ENCODE data around the gene CNN2.
A peak's percentile ranks its signal among the peaks of the same experiment; 100 is the strongest.

Gene CNN2

GRCh38 chr19:1038978-1039645 is 12.7 kb downstream of the CNN2 start:
- Histone ChIP-seq H3K4me3 (ENCODE audit: low read length) (peak overlapping the region; percentile 72), H3K9me2 (replicated peaks; ENCODE audit: insufficient read depth, low read length) (no peaks in the 10 kb centered on the region), H3K27me3 (replicated peaks; ENCODE audit: insufficient read depth, low read length) (no peaks in the 10 kb centered on the region), H2AFZ (ENCODE audit: low read length) (no peak overlapping the region), H3K9ac (ENCODE audit: low read length) (peak overlapping the region; percentile 8; the same call in 1 of the 2 replicates), H3F3A (ENCODE audit: insufficient read depth, low read length) (peaks cover 40% of the 10 kb centered on the region), H3K79me2 (ENCODE audit: low read length) (peaks cover 29% of the 10 kb centered on the region), H3K9me3 (replicated peaks; ENCODE audit: insufficient read depth, low read length) (no peaks in the 10 kb centered on the region), H3K4me1 (ENCODE audit: low read length) (peaks cover 37% of the 10 kb centered on the region), H3K4me2 (ENCODE audit: low read depth, low read length) (peak overlapping the region; percentile 66), H4K20me1 (ENCODE audit: insufficient read depth, low read length) (no peaks in the 10 kb centered on the region), H3K36me3 (replicated peaks; ENCODE audit: insufficient read depth, low read length) (no peaks in the 10 kb centered on the region), H3K27ac (ENCODE audit: low read length) (peak overlapping the region; percentile 89; the same call in 1 of the 2 replicates)
- DNase-seq, result peak; percentile 28
- TF ChIP-seq, protein P1, sequence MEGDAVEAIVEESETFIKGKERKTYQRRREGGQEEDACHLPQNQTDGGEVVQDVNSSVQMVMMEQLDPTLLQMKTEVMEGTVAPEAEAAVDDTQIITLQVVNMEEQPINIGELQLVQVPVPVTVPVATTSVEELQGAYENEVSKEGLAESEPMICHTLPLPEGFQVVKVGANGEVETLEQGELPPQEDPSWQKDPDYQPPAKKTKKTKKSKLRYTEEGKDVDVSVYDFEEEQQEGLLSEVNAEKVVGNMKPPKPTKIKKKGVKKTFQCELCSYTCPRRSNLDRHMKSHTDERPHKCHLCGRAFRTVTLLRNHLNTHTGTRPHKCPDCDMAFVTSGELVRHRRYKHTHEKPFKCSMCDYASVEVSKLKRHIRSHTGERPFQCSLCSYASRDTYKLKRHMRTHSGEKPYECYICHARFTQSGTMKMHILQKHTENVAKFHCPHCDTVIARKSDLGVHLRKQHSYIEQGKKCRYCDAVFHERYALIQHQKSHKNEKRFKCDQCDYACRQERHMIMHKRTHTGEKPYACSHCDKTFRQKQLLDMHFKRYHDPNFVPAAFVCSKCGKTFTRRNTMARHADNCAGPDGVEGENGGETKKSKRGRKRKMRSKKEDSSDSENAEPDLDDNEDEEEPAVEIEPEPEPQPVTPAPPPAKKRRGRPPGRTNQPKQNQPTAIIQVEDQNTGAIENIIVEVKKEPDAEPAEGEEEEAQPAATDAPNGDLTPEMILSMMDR (IDR thresholded peaks at IDR 0.05; ENCODE audit: low read length), result no peak; the same call in 1 of the 2 replicates
- TF ChIP-seq EZH2 (optimal IDR thresholded peaks at IDR 0.05; ENCODE audit: low read depth, low read length), result no peak
- no peak for TF ChIP-seq EZH2phosphoT487 (IDR thresholded peaks at IDR 0.05; ENCODE audit: low read length)

GRCh38 chr19:1039646-1040475 is 13.5 kb downstream of the CNN2 start, which contains the start of gene ABCA7:
TSS of gene ABCA7 (plus strand) at chr19:1040107. CDS start at chr19:1041362, 1,255 bp downstream.
- H3K9me2 ChIP-seq (replicated peaks; ENCODE audit: insufficient read depth, low read length), result no peaks in the 10 kb centered on the region

GRCh38 chr19:1040476-1041271 is 14.3 kb downstream of the CNN2 start:
- Histone ChIP-seq H3K9me3 (replicated peaks; ENCODE audit: insufficient read depth, low read length) (no peaks in the 10 kb centered on the region), H3K27me3 (replicated peaks; ENCODE audit: insufficient read depth, low read length) (no peaks in the 10 kb centered on the region), H3F3A (ENCODE audit: insufficient read depth, low read length) (peaks cover 38% of the 10 kb centered on the region), H3K4me1 (ENCODE audit: low read length) (peaks cover 37% of the 10 kb centered on the region), H3K27ac (ENCODE audit: low read length) (peak overlapping the region; percentile 13; the same call in 1 of the 2 replicates), H3K4me3 (ENCODE audit: low read length) (peak overlapping the region; percentile 72), H2AFZ (ENCODE audit: low read length) (peak overlapping the region; percentile 18; the same call in 1 of the 2 replicates), H3K79me2 (ENCODE audit: low read length) (peaks cover 24% of the 10 kb centered on the region), H3K4me2 (ENCODE audit: low read depth, low read length) (peak overlapping the region; percentile 66), H3K36me3 (replicated peaks; ENCODE audit: insufficient read depth, low read length) (no peaks in the 10 kb centered on the region; the same call in 1 of the 2 replicates), H3K9me2 (replicated peaks; ENCODE audit: insufficient read depth, low read length) (no peaks in the 10 kb centered on the region), H4K20me1 (ENCODE audit: insufficient read depth, low read length) (no peaks in the 10 kb centered on the region), H3K9ac (ENCODE audit: low read length) (peak overlapping the region; percentile 52; the same call in 1 of the 2 replicates)
- peak; percentile 98 for DNase-seq
- TF ChIP-seq, protein P1 (IDR thresholded peaks at IDR 0.05; ENCODE audit: low read length), result no peak
- TF ChIP-seq EZH2phosphoT487 (IDR thresholded peaks at IDR 0.05; ENCODE audit: low read length) (no peak), EZH2 (optimal IDR thresholded peaks at IDR 0.05; ENCODE audit: low read depth, low read length) (no peak)

More at GRCh38 chr19:1039646-1040475, 13.5 kb downstream of the CNN2 start, which contains the start of gene ABCA7:
- peak within 1 kb of the TSS; percentile 72 for H3K4me3 ChIP-seq (ENCODE audit: low read length)
- peak within 1 kb of the TSS; percentile 89; the same call in 1 of the 2 replicates for H3K27ac ChIP-seq (ENCODE audit: low read length)
- H3K9me3 ChIP-seq (replicated peaks; ENCODE audit: insufficient read depth, low read length), result no peaks in the 10 kb centered on the region
- no peaks in the 10 kb centered on the region for H4K20me1 ChIP-seq (ENCODE audit: insufficient read depth, low read length)
- peaks cover 40% of the 10 kb centered on the region for H3F3A ChIP-seq (ENCODE audit: insufficient read depth, low read length)
- TF ChIP-seq EZH2phosphoT487 (IDR thresholded peaks at IDR 0.05; ENCODE audit: low read length) (no peak), EZH2 (optimal IDR thresholded peaks at IDR 0.05; ENCODE audit: low read depth, low read length) (no peak)
- TF ChIP-seq, protein P1 (IDR thresholded peaks at IDR 0.05; ENCODE audit: low read length), result no peak
- no peaks in the 10 kb centered on the region for H3K27me3 ChIP-seq (replicated peaks; ENCODE audit: insufficient read depth, low read length)
- peak within 1 kb of the TSS; percentile 52; the same call in 1 of the 2 replicates for H3K9ac ChIP-seq (ENCODE audit: low read length)
- peak within 1 kb of the TSS; percentile 66 for H3K4me2 ChIP-seq (ENCODE audit: low read depth, low read length)
- H3K36me3 ChIP-seq (replicated peaks; ENCODE audit: insufficient read depth, low read length), result no peaks in the 10 kb centered on the region; the same call in 1 of the 2 replicates
- peaks cover 37% of the 10 kb centered on the region for H3K4me1 ChIP-seq (ENCODE audit: low read length)
- DNase-seq, result peak; percentile 100
- peak within 1 kb of the TSS; percentile 18; the same call in 1 of the 2 replicates for H2AFZ ChIP-seq (ENCODE audit: low read length)
- H3K79me2 ChIP-seq (ENCODE audit: low read length), result peaks cover 29% of the 10 kb centered on the region

All from MM.1S (cell line).